Lower lobe of right lung (tissue), 2 donors: ENCODE data around the gene CEACAM20. TPM values are rescaled to one million over a fixed set of nuclear protein-coding genes. Genes with fewer than 3 reads are reported as not detected.

ENCODE experiments used
- ATAC-seq, 2 donors: fragments of 200-7000 bp; cut with Tn5 transposase; one replicate each; pipeline ENCODE4 v1.9.1; 2020 to 2022; ENCODE audit warnings: mild to moderate bottlenecking in 2 of 2, moderate library complexity in 2 of 2
- DNase-seq: peaks from one replicate; pipeline ENCODE4 v3.0.0-alpha.2; 2020
- H3K27ac ChIP-seq: fragments of 200-600 bp; one replicate; pipeline ENCODE4 v1.8.0; 2022
- H3K27me3 ChIP-seq: fragments of 200-600 bp; one replicate; pipeline ENCODE4 v1.8.0; 2022; ENCODE audit warnings: low read depth
- H3K36me3 ChIP-seq: fragments of 200-600 bp; one replicate; pipeline ENCODE4 v1.8.0; 2022; ENCODE audit warnings: mild to moderate bottlenecking
- H3K4me1 ChIP-seq: fragments of 200-600 bp; one replicate; pipeline ENCODE4 v1.8.0; 2022
- H3K4me3 ChIP-seq: fragments of 200-600 bp; one replicate; pipeline ENCODE4 v1.8.0; 2022; ENCODE audit warnings: mild to moderate bottlenecking
- H3K9me3 ChIP-seq: fragments of 200-600 bp; one replicate; pipeline ENCODE4 v1.8.0; 2022
- CTCF ChIP-seq: fragments of 200-600 bp; IDR thresholded peaks from one replicate; pipeline ENCODE4 v1.8.0; 2022; ENCODE audit warnings: antibody characterized with exemption, mild to moderate bottlenecking
- intact Hi-C: fragments of 100-400 bp; cut with DNase I; formaldehyde crosslinking; loops from one replicate; pipeline ENCODE4 v1.11.0; 2022
- long read RNA-seq: library from polyadenylated mRNA; unstranded; transcript quantifications from one replicate; pipeline ENCODE4 v2.0.0, GENCODE V29; 2021
- total RNA-seq: library from RNA; stranded (reverse); fragmentation: NEBNext Ultra II Directional; extraction: Animal tissue kit (Norgen Biotek cat#: 25700); gene quantifications from one replicate; pipeline ENCODE4 v1.2.1, GENCODE V29; 2021
- donor health status: DM: no; HTN: yes; CAD: no; lungs with severe emphysema.

The CEACAM20 gene
- 0.30 TPM for total RNA-seq
- long read RNA-seq = 0 reads

GRCh38 chr19:44529536-44529935, at the start of gene CEACAM20:
Gene CEACAM20, minus strand, starts transcription at chr19:44529675. Its CDS starts 166 bp downstream, at chr19:44529509.
- Histone ChIP-seq H3K27ac (no peak within 1 kb of the TSS), H3K9me3 (no peaks in the 10 kb centered on the region), H3K27me3 (peaks cover 5% of the 10 kb centered on the region), H3K36me3 (no peaks in the 10 kb centered on the region), H3K4me1 (no peaks in the 10 kb centered on the region), H3K4me3 (no peak within 1 kb of the TSS)
- no peak for TF ChIP-seq CTCF
- intact Hi-C loops = no loop called here
- DNase-seq (no peak), ATAC-seq (no peak)

DNA sequence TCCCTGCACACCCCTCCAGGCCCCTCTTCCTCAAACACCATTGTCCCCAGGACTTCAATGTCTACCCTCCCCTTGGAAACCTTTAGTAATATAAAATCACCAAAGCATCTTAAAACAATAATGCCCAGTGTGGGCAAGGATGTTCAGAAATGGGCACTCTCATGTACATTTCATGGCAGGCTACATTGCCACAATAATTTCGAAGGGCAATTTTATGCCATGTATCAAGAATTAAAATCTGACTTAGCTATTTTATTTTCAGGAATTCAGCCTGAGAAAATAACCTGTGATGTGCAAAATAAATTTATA, 48.0 kb upstream of the CEACAM20 start:
- intact Hi-C loops = no loop called here
- Histone ChIP-seq H3K27ac (no peak overlapping the region), H3K27me3 (no peaks in the 10 kb centered on the region), H3K9me3 (no peaks in the 10 kb centered on the region), H3K4me3 (no peak overlapping the region), H3K4me1 (no peaks in the 10 kb centered on the region), H3K36me3 (no peaks in the 10 kb centered on the region)
- TF ChIP-seq CTCF = no peak
- no peak for ATAC-seq
- no peak for DNase-seq

- ATAC-seq (peak; percentile 83 to 86), DNase-seq (peak; percentile 59)
- no peaks in the 10 kb centered on the region for H3K27me3 ChIP-seq
- H3K4me1 ChIP-seq = no peaks in the 10 kb centered on the region
- no peaks in the 10 kb centered on the region for H3K36me3 ChIP-seq
- intact Hi-C loops = no loop called here
- TF ChIP-seq CTCF = peak; percentile 64
- no peaks in the 10 kb centered on the region for H3K9me3 ChIP-seq
- no peak overlapping the region for H3K27ac ChIP-seq
- no peak overlapping the region for H3K4me3 ChIP-seq
Measured at GRCh38 chr19:44576843-44577565, 47.5 kb upstream of the CEACAM20 start.

DNA sequence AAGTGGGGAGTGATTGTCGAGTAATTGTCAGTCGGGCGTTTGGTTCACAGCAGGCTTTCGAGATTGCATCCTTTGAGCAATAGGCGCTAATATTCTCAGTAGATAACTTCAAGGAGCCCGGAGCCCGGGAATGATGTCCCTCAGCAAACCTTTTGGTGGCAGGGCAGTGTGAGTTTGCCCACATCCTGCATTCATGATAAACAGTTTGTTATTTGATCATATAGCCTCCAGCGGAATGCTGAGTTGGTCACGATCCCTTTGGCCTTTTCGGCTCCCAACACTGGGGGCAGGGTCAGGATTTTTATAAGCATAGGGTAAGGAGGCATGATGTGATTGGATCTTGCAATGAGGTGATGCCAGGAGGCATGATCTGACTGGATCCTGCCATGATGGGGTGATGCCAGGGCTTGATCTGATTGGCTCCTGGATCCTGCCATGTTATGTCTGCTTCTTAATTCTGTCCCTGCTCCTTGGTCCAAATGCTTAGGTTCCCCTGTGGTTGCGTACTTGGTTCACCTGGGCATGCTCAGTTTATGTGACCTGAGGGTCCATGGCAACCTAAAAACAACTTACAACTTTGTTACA, 45.7 kb upstream of the CEACAM20 start:
- Histone ChIP-seq H3K27ac (no peak overlapping the region), H3K4me1 (peaks cover 6% of the 10 kb centered on the region), H3K9me3 (no peaks in the 10 kb centered on the region), H3K27me3 (peaks cover 4% of the 10 kb centered on the region), H3K4me3 (no peak overlapping the region), H3K36me3 (no peaks in the 10 kb centered on the region)
- no peak for ATAC-seq
- intact Hi-C loops = no loop called here
- DNase-seq = no peak
- no peak for TF ChIP-seq CTCF

DNA sequence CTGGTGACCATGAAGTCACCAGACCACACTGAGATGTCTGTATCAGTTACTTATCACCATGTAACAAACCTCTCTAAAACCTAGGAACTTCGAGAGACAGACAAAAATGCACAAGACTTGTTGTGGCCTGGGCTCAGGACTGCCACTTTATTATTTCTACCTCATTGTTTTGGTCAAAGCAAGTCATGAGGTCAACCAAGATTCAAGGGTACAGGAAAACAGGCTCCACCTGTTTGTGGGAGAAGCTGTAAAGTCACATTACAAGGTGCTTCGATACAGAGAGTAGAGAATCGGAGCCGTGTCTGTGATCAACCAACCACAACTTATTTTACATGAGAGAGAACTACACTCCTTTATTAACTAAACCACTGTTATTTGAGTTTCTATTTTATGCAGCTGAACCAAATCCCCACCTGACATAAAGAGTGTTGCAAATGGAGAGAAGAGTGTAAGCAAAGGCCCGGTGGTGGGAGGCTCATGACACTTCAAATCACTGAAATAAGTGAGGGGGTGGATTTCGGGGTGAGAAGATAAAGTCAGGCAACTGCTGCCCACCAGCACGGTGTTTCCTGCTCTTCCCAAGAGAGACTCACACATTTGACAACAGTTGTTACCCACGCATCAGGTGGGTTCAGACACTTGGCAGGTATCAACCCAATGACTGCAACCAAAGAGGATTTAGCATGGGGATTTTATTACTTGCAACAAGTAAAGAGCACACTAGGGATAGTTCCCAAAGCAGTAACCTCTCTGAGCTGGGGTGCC, 44.9 kb upstream of the CEACAM20 start:
- no peaks in the 10 kb centered on the region for H3K9me3 ChIP-seq
- DNase-seq (no peak), ATAC-seq (no peak)
- peaks cover 6% of the 10 kb centered on the region for H3K4me1 ChIP-seq
- no peak overlapping the region for H3K4me3 ChIP-seq
- intact Hi-C loops = no loop called here
- H3K36me3 ChIP-seq = no peaks in the 10 kb centered on the region
- no peak for TF ChIP-seq CTCF
- H3K27ac ChIP-seq = no peak overlapping the region
- H3K27me3 ChIP-seq = peaks cover 4% of the 10 kb centered on the region
